ENCODE data around the gene SFTPA1. TPM values are rescaled to one million over a fixed set of nuclear protein-coding genes. Genes with fewer than 3 reads are reported as not detected.
"Not testable (repeated sequence)": the region's sequence is repeated elsewhere in the genome, so short reads cannot be mapped to it uniquely, and the experiment has no call there.

The SFTPA1 gene
- total RNA-seq, 2 experiments from 2014 or later = not detected

DNA sequence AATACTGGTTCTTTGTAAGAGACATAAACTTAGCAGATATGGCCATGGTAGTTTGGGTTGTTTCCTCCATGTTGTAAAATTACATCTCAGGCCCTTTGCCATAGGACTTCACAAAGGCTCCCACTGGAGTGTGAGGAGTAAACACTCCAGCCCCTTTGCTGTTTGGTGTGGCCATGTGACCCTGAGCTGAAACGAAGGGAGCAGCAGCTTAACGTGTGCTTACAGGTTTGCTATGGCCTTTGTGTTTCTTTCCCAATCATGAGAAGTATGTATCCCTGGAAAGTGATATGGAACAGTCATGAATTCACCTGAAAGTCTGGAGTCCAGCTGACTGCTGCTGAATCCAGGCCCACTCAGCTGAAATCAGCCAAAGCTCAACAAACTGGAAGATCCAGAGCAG lies 23.8 kb upstream of the SFTPA1 start:
- DNase-seq = no peak
- H3K27me3 ChIP-seq (ENCODE audit: control insufficient read depth in 1 of 2, insufficient read depth in 2 of 2, low read length in 2 of 2) = peaks cover 0 to 3% of the 10 kb centered on the region in 2 experiments
- Mint-ChIP-seq H3K9me3 (no peaks in the 10 kb centered on the region), H3K36me3 (ENCODE audit: low read depth) (no peaks in the 10 kb centered on the region), H3K4me1 (ENCODE audit: low read depth) (no peaks in the 10 kb centered on the region), H3K27me3 (peaks cover 48% of the 10 kb centered on the region), H3K4me3 (no peak overlapping the region), H3K27ac (no peak overlapping the region)
- H3K27ac ChIP-seq (ENCODE audit: low read depth in 1 of 2, low read length in 2 of 2) = no peak overlapping the region
- ATAC-seq (ENCODE audit: poor library complexity) = no peak
- intact Hi-C loops (cut with DNase I, micrococcal nuclease) = no loop called here
- H3K4me3 ChIP-seq (ENCODE audit: low read length) = no peak overlapping the region
- POLR2A ChIA-PET = no interaction called here
- no peaks in the 10 kb centered on the region for H3K9me3 ChIP-seq (ENCODE audit: control insufficient read depth in 1 of 2, insufficient read depth in 1 of 2, low read length in 2 of 2)
- H3K4me1 ChIP-seq (ENCODE audit: insufficient read depth, low read length) = no peaks in the 10 kb centered on the region
- TF ChIP-seq, protein P1, sequence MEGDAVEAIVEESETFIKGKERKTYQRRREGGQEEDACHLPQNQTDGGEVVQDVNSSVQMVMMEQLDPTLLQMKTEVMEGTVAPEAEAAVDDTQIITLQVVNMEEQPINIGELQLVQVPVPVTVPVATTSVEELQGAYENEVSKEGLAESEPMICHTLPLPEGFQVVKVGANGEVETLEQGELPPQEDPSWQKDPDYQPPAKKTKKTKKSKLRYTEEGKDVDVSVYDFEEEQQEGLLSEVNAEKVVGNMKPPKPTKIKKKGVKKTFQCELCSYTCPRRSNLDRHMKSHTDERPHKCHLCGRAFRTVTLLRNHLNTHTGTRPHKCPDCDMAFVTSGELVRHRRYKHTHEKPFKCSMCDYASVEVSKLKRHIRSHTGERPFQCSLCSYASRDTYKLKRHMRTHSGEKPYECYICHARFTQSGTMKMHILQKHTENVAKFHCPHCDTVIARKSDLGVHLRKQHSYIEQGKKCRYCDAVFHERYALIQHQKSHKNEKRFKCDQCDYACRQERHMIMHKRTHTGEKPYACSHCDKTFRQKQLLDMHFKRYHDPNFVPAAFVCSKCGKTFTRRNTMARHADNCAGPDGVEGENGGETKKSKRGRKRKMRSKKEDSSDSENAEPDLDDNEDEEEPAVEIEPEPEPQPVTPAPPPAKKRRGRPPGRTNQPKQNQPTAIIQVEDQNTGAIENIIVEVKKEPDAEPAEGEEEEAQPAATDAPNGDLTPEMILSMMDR (IDR thresholded peaks at IDR 0.05) = no peak
- no peaks in the 10 kb centered on the region for H3K36me3 ChIP-seq (ENCODE audit: insufficient read depth, low read length)
- CTCF ChIA-PET = no interaction called here

DNA sequence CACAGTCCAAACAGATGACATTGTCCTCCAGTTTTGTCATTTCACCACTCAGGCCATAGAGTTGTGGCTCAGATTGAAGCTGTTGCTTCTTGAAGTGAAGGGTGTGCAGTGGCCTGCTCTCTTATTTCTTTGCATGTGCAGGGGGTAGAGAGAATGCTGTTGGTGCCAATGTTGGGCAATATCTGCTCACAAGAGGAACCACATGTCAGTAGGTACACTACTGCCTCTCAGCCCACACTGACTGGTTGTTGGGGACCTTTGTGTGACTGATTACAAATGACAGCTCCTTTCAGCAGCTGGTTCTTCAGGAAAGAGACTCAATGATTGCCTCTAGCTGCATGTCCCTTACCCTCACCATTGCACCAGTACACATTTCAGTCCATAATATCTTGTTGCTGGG lies 21.9 kb upstream of the SFTPA1 start:
- no peak for DNase-seq
- no peaks in the 10 kb centered on the region for H3K36me3 Mint-ChIP-seq (ENCODE audit: low read depth)
- H3K27me3 ChIP-seq (ENCODE audit: control insufficient read depth in 1 of 2, insufficient read depth in 2 of 2, low read length in 2 of 2) = peaks cover 0 to 3% of the 10 kb centered on the region in 2 experiments
- H3K9me3 ChIP-seq (ENCODE audit: control insufficient read depth in 1 of 2, insufficient read depth in 1 of 2, low read length in 2 of 2) = no peaks in the 10 kb centered on the region
- H3K27me3 Mint-ChIP-seq = peaks cover 52% of the 10 kb centered on the region
- intact Hi-C loops (cut with DNase I, micrococcal nuclease) = no loop called here
- no peaks in the 10 kb centered on the region for H3K9me3 Mint-ChIP-seq
- ATAC-seq (ENCODE audit: poor library complexity) = no peak
- H3K4me3 Mint-ChIP-seq = no peak overlapping the region
- TF ChIP-seq, protein P1 (IDR thresholded peaks at IDR 0.05) = no peak
- H3K27ac ChIP-seq (ENCODE audit: low read depth in 1 of 2, low read length in 2 of 2) = no peak overlapping the region
- H3K4me3 ChIP-seq (ENCODE audit: low read length) = no peak overlapping the region
- no peak overlapping the region for H3K27ac Mint-ChIP-seq
- H3K36me3 ChIP-seq (ENCODE audit: insufficient read depth, low read length) = no peaks in the 10 kb centered on the region
- CTCF ChIA-PET = no interaction called here
- POLR2A ChIA-PET = no interaction called here
- H3K4me1 Mint-ChIP-seq (ENCODE audit: low read depth) = no peaks in the 10 kb centered on the region
- no peaks in the 10 kb centered on the region for H3K4me1 ChIP-seq (ENCODE audit: insufficient read depth, low read length)

DNA sequence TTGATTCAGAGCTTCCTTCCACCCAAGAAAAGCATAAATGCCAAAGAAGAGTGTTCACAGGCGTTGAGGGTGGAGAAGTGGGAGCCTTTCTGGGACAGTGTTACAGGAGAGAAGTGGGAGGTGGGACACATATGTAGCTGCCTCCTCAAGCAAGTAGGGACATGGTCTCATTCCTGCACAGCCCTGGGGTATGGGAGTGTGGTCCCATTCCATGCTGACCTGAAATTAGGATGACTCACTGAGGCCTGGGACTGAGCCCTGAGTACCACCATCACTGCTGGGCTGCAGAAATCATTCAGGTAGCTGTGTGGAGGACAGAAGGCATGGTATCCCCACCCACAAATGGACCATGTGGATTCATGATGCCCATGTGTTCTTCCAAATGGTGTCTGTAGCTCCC lies 17.4 kb upstream of the SFTPA1 start:
- POLR2A ChIA-PET = no interaction called here
- TF ChIP-seq, protein P1 (IDR thresholded peaks at IDR 0.05) = no peak
- H3K27me3 Mint-ChIP-seq = peaks cover 33% of the 10 kb centered on the region

DNA sequence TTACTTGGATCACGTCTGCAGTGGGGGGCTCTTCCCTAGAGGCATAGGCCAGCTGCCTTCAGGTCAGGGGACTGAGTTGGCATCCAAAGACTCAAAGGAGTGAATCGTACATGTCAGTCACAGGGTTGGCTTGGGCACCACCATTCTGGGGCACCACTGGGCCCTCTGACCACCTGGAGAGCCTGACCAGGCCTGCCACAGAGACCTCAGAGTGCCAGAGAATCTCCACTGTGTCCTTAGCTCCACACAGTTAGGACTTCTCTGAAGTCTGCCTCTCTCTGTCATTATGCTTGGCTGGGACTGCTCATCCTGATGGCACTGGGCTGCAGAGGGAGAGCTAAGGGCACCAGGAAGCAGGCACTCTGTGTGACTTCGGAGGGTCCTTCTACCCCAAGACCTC lies 16.2 kb upstream of the SFTPA1 start:
- H3K4me3 Mint-ChIP-seq; H3K4me1 ChIP-seq (ENCODE audit: insufficient read depth, low read length); CTCF ChIA-PET; H3K36me3 ChIP-seq (ENCODE audit: insufficient read depth, low read length); H3K27ac ChIP-seq (ENCODE audit: low read depth in 1 of 2, low read length in 2 of 2); POLR2A ChIA-PET; H3K4me1 Mint-ChIP-seq (ENCODE audit: low read depth); H3K36me3 Mint-ChIP-seq (ENCODE audit: low read depth); intact Hi-C loops (cut with DNase I, micrococcal nuclease); H3K27me3 ChIP-seq (ENCODE audit: control insufficient read depth in 1 of 2, insufficient read depth in 2 of 2, low read length in 2 of 2); H3K27ac Mint-ChIP-seq; DNase-seq; H3K4me3 ChIP-seq (ENCODE audit: low read length); ATAC-seq (ENCODE audit: poor library complexity): not testable (repeated sequence)
- H3K9me3 ChIP-seq (ENCODE audit: control insufficient read depth in 1 of 2, insufficient read depth in 1 of 2, low read length in 2 of 2) = peaks cover 0 to 13% of the 10 kb centered on the region in 2 experiments
- Mint-ChIP-seq H3K27me3 (peaks cover 34% of the 10 kb centered on the region), H3K9me3 (peaks cover 17% of the 10 kb centered on the region)

More for the DNA sequence above, 17.4 kb upstream of the SFTPA1 start:
- Histone ChIP-seq H3K4me1 (ENCODE audit: insufficient read depth, low read length) (no peaks in the 10 kb centered on the region), H3K4me3 (ENCODE audit: low read length) (no peak overlapping the region), H3K27me3 (ENCODE audit: control insufficient read depth in 1 of 2, insufficient read depth in 2 of 2, low read length in 2 of 2) (peaks cover 0 to 3% of the 10 kb centered on the region in 2 experiments), H3K36me3 (ENCODE audit: insufficient read depth, low read length) (no peaks in the 10 kb centered on the region), H3K9me3 (ENCODE audit: control insufficient read depth in 1 of 2, insufficient read depth in 1 of 2, low read length in 2 of 2) (peaks cover 0 to 8% of the 10 kb centered on the region in 2 experiments), H3K27ac (ENCODE audit: low read depth in 1 of 2, low read length in 2 of 2) (no peak overlapping the region)
- DNase-seq (no peak), ATAC-seq (ENCODE audit: poor library complexity) (no peak)
- H3K9me3 Mint-ChIP-seq = peaks cover 12% of the 10 kb centered on the region
- H3K4me1 Mint-ChIP-seq (ENCODE audit: low read depth) = no peaks in the 10 kb centered on the region
- H3K27ac Mint-ChIP-seq = no peak overlapping the region
- intact Hi-C loops (cut with DNase I, micrococcal nuclease) = no loop called here
- CTCF ChIA-PET = no interaction called here
- no peak overlapping the region for H3K4me3 Mint-ChIP-seq
- no peaks in the 10 kb centered on the region for H3K36me3 Mint-ChIP-seq (ENCODE audit: low read depth)

Measured in CD4-positive, alpha-beta T cell (primary cell).